ENCODE data around the gene STOX2. TPM values are rescaled to one million over a fixed set of nuclear protein-coding genes. Genes with fewer than 3 reads are reported as not detected.

Gene STOX2
- total and polyA plus RNA-seq, 2 of the 8 experiments (the other 6 are each of a cell fraction or from before 2014, with no cell fraction given): 5.5 to 20.0 TPM

DNA sequence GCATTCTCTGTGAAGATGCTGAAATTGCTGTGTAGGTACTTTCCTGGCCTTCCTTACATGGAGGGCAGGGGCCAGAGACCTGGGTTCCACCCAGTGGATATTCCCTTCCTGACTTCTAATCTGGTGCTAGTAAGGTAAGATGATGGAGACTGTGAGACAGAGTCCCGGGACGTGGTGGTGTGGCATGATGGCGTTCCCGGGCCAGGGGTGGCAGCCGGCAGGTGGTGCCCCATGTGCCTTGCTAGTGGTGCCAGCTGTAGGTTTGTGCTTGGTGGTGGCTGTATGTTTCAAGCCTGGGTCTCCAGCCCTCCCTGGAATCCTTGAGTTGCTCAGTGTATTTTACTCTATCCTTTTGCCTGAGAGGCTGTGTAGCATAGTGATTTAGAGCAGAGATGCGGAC, 10.9 kb downstream of the STOX2 start (continued):
- TF ChIP-seq, protein P1, sequence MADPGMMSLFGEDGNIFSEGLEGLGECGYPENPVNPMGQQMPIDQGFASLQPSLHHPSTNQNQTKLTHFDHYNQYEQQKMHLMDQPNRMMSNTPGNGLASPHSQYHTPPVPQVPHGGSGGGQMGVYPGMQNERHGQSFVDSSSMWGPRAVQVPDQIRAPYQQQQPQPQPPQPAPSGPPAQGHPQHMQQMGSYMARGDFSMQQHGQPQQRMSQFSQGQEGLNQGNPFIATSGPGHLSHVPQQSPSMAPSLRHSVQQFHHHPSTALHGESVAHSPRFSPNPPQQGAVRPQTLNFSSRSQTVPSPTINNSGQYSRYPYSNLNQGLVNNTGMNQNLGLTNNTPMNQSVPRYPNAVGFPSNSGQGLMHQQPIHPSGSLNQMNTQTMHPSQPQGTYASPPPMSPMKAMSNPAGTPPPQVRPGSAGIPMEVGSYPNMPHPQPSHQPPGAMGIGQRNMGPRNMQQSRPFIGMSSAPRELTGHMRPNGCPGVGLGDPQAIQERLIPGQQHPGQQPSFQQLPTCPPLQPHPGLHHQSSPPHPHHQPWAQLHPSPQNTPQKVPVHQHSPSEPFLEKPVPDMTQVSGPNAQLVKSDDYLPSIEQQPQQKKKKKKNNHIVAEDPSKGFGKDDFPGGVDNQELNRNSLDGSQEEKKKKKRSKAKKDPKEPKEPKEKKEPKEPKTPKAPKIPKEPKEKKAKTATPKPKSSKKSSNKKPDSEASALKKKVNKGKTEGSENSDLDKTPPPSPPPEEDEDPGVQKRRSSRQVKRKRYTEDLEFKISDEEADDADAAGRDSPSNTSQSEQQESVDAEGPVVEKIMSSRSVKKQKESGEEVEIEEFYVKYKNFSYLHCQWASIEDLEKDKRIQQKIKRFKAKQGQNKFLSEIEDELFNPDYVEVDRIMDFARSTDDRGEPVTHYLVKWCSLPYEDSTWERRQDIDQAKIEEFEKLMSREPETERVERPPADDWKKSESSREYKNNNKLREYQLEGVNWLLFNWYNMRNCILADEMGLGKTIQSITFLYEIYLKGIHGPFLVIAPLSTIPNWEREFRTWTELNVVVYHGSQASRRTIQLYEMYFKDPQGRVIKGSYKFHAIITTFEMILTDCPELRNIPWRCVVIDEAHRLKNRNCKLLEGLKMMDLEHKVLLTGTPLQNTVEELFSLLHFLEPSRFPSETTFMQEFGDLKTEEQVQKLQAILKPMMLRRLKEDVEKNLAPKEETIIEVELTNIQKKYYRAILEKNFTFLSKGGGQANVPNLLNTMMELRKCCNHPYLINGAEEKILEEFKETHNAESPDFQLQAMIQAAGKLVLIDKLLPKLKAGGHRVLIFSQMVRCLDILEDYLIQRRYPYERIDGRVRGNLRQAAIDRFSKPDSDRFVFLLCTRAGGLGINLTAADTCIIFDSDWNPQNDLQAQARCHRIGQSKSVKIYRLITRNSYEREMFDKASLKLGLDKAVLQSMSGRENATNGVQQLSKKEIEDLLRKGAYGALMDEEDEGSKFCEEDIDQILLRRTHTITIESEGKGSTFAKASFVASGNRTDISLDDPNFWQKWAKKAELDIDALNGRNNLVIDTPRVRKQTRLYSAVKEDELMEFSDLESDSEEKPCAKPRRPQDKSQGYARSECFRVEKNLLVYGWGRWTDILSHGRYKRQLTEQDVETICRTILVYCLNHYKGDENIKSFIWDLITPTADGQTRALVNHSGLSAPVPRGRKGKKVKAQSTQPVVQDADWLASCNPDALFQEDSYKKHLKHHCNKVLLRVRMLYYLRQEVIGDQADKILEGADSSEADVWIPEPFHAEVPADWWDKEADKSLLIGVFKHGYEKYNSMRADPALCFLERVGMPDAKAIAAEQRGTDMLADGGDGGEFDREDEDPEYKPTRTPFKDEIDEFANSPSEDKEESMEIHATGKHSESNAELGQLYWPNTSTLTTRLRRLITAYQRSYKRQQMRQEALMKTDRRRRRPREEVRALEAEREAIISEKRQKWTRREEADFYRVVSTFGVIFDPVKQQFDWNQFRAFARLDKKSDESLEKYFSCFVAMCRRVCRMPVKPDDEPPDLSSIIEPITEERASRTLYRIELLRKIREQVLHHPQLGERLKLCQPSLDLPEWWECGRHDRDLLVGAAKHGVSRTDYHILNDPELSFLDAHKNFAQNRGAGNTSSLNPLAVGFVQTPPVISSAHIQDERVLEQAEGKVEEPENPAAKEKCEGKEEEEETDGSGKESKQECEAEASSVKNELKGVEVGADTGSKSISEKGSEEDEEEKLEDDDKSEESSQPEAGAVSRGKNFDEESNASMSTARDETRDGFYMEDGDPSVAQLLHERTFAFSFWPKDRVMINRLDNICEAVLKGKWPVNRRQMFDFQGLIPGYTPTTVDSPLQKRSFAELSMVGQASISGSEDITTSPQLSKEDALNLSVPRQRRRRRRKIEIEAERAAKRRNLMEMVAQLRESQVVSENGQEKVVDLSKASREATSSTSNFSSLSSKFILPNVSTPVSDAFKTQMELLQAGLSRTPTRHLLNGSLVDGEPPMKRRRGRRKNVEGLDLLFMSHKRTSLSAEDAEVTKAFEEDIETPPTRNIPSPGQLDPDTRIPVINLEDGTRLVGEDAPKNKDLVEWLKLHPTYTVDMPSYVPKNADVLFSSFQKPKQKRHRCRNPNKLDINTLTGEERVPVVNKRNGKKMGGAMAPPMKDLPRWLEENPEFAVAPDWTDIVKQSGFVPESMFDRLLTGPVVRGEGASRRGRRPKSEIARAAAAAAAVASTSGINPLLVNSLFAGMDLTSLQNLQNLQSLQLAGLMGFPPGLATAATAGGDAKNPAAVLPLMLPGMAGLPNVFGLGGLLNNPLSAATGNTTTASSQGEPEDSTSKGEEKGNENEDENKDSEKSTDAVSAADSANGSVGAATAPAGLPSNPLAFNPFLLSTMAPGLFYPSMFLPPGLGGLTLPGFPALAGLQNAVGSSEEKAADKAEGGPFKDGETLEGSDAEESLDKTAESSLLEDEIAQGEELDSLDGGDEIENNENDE (IDR thresholded peaks at IDR 0.05; ENCODE audit: insufficient replicate concordance, low read length): no peak
- TF ChIP-seq CBX5 (IDR thresholded peaks at IDR 0.05; ENCODE audit: low read depth, low read length) (no peak), ATF2 (IDR thresholded peaks at IDR 0.05; ENCODE audit: low read length) (no peak), SP4 (IDR thresholded peaks at IDR 0.05; ENCODE audit: low read length) (no peak), MAX (IDR thresholded peaks at IDR 0.05) (no peak), TCF12 (IDR thresholded peaks at IDR 0.05; ENCODE audit: low read depth, low read length) (no peak), NRF1 (IDR thresholded peaks at IDR 0.05; ENCODE audit: low read depth, low read length) (no peak), TEAD4 (IDR thresholded peaks at IDR 0.05; ENCODE audit: low read depth, low read length) (no peak), PHF8 (conservative IDR thresholded peaks at IDR 0.05; ENCODE audit: low read depth, low read length) (no peak), CHD2 (IDR thresholded peaks at IDR 0.05; ENCODE audit: low read length) (no peak), RBBP5 (IDR thresholded peaks at IDR 0.05; ENCODE audit: borderline replicate concordance, low read depth, low read length) (no peak)
